ENCODE data around the gene CPNE4.

Gene CPNE4

DNA sequence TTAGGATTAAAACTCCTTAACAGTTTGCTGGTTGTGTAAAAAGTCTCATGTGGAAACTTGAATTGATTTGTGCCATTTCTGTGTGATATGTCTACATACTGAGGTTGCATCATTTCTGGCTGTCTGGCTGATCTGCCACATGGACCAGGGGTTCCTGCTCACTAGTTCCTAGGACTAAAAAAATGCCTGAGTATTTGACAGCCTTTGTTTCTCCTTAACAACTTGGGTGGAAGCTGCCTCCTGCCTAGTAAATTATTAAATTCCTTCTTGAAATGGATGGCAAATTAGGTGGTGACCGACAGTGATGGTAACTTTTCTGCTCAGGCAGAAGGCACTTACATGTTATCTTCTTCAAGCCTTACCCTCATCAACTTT lies 305.2 kb downstream of the CPNE4 start:
- in situ Hi-C loops (cut with MboI; ENCODE audit: low pct_unique_long_range_greater_than_20kb, low sequenced_read_pairs), result no loop called here
- no peak for DNase-seq

DNA sequence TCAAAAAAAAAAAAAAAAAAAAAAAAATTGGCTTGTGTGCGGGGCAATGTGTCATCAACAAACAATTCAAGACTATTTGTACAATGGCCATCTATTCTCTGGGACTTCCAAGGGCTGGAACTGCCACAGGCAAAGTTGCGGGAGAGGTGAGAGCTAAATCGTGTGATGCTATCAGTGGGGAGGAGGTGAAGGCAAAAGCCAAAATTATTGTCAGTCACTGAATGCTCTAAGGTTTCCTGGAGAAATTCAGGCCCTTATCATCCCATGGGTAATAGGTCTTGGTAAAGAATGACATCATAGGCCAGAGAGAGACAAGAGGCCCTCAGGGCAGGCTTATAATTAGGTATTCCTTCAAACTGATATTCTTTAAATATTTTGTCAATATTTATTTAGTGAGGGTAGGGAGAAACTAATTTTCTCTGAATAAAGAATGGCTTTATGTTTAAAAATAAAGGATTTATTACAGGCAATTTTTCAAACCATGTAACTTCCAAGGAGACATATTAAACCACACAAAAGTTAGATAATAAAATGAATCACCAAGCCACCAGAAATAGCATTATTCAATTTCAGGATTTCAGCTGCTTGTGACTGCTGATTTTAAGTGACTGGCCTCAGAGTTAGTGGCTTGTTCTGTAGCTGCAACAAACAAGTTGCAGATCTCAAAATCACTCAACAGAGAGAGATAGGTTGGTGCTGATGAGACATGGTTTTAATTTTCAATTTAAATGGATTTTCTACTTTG lies 305.7 kb downstream of the CPNE4 start:
- in situ Hi-C loops (cut with MboI; ENCODE audit: low pct_unique_long_range_greater_than_20kb, low sequenced_read_pairs), result no loop called here
- DNase-seq, result no peak

DNA sequence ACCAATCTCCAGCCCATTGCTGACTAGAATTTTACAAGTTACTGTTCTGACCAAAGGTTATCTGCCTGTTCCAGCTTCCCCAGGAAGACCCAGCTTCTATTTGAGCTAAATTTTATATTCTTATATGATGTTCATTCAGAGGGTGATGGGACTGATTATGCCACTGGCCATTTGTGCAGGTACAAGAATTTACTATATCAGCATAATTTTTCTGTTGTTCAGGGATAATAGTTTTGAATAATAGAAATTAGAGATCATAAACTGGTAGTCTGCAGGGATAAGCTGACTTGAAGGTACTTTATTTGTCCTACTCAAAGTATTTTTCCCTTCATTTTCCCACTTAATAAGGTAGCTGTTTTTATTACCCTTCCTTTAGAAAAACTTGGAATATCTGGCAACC lies 309.4 kb downstream of the CPNE4 start:
- in situ Hi-C loops (cut with MboI; ENCODE audit: low pct_unique_long_range_greater_than_20kb, low sequenced_read_pairs), result no loop called here

DNA sequence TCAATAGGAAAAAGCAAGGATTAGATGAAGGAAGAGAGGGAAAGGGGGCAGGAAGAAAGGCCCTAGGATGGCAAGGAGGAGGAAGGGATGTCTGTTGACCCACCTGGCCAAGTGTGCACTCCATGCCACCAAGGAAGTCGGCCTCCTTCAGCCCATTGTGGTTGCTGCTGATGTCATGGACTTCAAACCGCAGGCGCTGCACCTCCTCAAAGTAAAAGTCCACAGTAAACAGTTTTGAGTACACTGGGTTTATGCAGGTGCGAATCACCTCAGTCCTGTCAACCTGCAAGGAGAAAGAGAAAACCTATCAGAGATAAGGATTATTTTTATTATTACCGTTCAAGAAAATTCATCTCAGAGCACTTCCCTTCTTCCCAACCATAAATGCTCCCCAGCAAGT lies 311.5 kb downstream of the CPNE4 start:
- in situ Hi-C loops (cut with MboI; ENCODE audit: low pct_unique_long_range_greater_than_20kb, low sequenced_read_pairs), result no loop called here
- DNase-seq, result no peak

More for the DNA sequence above, 309.4 kb downstream of the CPNE4 start:
- no peak for DNase-seq

DNA sequence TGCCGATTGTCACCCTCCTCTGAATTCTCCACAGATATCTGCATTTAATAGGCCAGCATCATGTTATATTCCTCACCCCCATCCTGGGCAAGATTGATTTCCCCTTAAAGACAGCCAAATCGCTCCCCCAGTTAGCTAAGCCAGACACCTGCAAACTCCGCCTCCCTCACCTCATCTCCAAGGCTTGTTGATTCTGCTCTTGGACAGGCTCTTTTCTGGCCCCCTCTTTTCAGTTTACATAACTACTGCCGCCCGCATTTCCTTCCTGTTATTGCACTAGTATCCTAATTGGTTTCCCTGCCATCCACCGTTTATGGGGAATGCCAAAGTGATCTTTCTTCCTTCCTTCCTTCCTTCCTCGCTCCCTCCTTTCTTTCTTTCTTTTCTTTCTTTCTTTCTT lies 317.3 kb downstream of the CPNE4 start:
- no peak for DNase-seq
- in situ Hi-C loops (cut with MboI; ENCODE audit: low pct_unique_long_range_greater_than_20kb, low sequenced_read_pairs), result no loop called here

DNA sequence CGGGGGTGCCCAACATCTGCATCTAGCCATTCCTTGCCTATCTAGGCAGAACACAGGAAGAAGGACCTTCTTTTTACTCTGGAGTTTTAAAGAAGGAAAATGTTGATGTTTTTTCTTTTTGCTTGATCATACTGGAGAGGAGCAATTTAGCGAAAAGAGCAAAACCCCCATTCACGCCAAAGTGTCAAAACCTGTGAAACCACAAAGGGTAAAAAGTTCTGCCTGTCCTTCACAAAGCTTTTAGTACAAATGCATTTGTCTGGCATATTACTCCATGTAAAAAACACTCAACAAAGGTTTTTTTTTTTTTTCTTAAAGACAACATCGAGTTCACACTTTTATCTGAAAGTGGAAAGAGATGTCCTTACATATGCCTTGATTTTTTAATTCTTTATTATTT lies 317.9 kb downstream of the CPNE4 start:
- in situ Hi-C loops (cut with MboI; ENCODE audit: low pct_unique_long_range_greater_than_20kb, low sequenced_read_pairs), result no loop called here
- no peak for DNase-seq

DNA sequence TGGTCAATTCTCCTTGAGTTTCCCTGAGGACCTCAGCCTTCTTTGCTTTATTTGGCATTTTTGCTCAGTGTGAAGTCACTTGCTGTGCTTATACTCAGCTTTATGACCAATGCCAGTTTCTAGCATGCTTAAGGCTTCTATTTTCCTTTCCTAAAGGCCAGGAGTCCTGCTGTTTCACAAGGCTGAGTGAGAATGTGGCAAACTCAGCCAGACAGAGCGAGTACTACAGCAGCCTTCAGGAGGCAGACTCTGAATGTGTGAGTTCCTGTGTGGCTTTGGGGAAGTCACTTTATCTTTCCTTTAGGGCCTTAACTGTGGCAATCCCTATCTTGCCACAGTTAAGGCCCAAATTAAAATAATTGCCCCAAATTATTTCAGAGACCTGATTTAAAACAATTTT lies 318.8 kb downstream of the CPNE4 start:
- in situ Hi-C loops (cut with MboI; ENCODE audit: low pct_unique_long_range_greater_than_20kb, low sequenced_read_pairs), result no loop called here

DNA sequence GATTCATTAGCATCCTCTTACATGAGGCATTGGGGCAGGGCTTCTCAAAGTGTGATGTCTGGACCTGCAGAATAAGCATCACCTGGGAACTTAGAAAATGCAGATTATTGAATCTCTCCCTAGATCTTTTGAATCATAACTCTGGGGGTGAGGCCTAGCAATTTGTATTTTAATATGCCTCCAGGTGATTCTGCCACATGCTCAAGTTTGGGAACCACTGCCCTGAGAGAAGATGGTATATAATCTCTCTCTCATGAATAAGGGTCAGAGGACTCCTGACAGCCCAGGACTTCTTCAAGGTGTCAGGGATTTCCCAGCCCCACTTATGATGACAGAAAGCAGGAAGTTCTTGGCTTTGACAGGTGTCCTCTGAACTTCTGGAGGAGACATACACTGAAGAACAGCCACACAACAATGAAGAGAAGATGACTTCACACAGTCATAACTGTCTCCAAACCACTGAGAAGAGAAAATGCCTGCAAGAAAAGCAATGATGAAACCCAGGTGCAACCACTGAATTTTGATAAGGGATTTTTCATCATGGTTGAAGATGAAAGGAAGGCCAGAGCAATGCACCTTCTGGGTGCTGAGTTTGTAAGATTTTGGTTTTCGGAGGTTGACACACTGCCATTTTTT lies 320.1 kb downstream of the CPNE4 start:
- in situ Hi-C loops (cut with MboI; ENCODE audit: low pct_unique_long_range_greater_than_20kb, low sequenced_read_pairs), result no loop called here
- DNase-seq, result no peak

More for the DNA sequence above, 318.8 kb downstream of the CPNE4 start:
- no peak for DNase-seq

DNA sequence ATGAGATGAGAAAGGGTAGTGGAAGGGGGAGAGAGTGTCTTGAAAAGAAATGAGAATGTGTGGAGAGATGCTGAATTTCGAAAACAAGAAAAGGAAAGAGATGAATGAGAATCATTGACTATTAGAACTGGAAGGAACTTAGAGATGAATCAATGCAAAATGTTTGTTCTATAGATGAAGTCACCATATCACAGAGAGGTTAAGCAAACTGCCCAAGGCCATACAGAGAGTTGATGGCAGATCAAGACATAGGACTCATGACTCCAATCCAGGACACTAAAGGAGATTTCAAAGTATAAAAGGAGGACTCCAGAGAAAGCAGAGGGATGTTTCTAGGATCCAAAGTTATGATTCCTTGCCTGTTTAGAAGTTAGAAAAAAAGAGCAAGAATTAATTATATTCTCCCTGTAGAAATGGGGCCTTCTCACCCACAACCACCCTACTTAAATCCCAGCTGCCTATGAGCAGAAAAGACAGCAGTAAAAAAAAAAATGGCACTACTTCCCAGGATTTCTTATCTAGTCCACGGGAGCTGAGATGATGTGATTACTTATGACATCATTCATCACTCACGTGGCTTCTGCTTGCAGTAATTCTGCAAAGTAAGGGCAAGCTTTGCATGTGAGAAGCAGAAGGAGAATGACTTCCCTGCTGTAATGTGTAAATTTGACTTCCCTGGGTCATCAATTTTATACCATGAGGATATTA lies 321.2 kb downstream of the CPNE4 start:
- no peak for DNase-seq
- in situ Hi-C loops (cut with MboI; ENCODE audit: low pct_unique_long_range_greater_than_20kb, low sequenced_read_pairs), result no loop called here

DNA sequence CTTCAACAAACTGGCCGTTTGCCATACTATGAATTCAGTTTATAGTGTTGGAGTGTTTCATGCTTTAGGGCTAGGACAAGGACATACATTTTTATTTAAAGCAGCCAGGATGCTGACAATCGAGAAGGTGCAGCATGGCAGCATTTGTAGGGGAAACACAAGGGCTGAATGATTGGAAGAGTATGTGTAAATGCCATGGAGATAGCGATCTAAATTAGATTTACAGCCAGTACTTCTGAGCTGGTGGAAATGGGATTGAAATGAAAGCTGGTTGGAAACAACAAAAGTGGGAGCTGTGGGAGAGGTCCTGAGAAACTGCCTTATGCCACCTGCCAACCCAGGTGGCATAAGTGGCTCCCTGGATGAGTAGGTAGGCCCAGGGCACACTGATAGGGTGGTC lies 322.2 kb downstream of the CPNE4 start:
- in situ Hi-C loops (cut with MboI; ENCODE audit: low pct_unique_long_range_greater_than_20kb, low sequenced_read_pairs), result no loop called here
- DNase-seq, result no peak

DNA sequence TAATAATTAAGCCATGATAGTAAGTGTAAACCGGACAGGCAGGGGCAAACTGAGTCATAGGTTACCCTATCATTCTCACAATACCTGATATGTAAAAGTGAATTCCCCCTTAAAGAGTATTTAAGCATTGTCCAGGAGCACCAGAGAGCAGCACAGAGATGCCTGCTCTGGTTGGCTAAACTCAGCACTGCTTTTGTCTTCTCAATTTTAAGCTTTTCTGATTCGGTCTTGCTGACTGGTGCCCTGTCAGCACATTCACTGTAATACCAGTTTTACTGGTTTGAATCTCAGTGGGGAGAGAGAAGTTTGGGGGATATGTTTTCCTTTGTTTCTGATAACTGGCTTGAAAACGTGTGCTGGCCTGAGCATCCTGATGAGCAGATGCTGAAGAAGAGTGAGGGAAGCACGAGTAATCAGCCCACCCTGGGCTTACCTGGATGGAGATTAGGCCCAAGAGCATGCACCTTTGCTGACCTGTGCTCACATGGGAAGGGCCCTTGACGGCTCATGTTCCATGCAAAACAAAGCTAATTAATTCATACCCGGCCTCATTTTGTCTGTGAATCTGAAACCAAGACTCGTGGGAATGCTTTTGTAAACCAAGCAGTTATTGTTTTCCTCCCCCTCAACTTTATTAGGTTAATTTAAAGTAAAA lies 323.6 kb downstream of the CPNE4 start:
- DNase-seq, result no peak
- in situ Hi-C loops (cut with MboI; ENCODE audit: low pct_unique_long_range_greater_than_20kb, low sequenced_read_pairs), result no loop called here

DNA sequence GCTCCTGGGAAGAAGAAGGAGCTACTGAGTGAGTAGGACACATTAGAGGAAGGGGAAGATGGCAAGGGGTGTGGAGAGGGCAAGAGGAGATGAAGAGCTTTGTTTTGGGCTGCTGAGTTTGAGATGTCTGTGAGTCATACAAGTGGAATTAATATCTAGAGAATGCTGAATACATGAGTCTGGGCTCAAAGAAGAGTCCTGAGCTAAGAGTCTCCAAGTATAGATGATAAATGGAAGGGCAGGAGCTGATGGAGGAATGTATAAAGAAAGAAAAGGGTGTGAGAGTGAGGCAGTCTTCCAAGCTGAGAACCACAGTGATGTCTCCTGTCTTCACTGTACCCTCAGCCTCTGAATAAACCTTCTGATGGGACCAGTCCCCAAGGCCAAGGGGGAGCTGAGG lies 326.6 kb downstream of the CPNE4 start:
- in situ Hi-C loops (cut with MboI; ENCODE audit: low pct_unique_long_range_greater_than_20kb, low sequenced_read_pairs), result no loop called here
- DNase-seq, result no peak

DNA sequence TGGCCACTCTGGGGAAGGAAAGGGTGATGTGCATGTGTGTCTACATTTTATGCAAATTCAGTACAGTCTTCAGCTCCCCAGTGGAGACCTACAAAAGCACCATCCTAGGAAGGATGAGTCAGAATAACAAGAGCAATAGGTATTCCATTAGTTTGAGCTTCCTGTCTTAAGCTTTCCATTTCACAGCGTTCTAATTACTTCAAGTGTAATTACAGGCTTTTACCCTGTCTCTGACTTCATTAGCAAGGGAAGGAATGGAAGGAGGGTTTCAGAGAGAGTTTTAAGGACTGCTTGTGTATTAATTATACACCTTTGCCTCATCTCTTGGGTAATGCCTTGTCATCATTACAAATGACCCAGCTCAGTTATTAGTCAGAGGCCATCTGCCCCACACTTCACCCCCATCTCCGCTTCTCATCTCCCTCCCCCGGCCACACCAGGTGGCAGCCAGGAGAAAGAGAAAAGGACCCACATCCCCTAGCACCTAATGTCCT lies 329.2 kb downstream of the CPNE4 start:
- DNase-seq, result no peak
- in situ Hi-C loops (cut with MboI; ENCODE audit: low pct_unique_long_range_greater_than_20kb, low sequenced_read_pairs), result no loop called here

DNA sequence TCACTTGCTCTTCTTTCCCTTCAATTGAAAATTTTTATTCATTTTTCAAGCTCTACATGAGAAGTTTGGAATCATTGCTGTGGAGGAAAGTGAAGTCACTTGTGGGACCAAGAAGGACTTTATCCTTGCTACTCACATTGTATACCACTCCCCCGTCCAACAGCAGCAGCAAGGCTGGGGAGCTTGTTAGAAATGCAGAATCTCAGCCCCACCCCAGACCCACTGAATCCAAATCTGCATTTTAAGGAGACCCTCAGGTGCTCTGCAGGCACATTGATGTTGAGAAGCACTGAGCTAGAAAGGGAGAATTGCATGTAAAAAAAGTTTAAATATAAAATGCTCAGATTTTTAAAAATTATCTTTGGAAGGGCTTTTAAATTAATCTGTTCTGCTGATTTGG lies 329.7 kb downstream of the CPNE4 start:
- no peak for DNase-seq
- in situ Hi-C loops (cut with MboI; ENCODE audit: low pct_unique_long_range_greater_than_20kb, low sequenced_read_pairs), result no loop called here

DNA sequence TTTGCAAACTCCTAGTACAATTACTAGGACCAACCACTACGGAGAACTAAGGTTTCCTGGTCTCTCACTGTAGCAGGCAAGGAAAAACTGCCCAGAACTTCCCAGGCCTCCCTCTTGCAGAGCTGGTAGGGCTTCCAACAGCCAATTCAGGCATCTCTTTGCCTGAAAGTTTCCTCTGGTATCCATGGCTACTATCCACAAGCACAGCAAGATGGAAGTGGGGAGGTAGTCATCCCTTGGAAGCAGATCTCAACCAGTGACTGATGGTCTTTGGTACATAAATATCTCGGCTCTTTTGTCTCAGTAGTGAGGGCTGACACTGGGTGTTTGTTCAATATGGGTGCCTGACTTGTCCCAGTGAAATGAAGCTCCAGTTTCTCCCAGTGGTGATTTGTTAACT lies 330.7 kb downstream of the CPNE4 start:
- no peak for DNase-seq

DNA sequence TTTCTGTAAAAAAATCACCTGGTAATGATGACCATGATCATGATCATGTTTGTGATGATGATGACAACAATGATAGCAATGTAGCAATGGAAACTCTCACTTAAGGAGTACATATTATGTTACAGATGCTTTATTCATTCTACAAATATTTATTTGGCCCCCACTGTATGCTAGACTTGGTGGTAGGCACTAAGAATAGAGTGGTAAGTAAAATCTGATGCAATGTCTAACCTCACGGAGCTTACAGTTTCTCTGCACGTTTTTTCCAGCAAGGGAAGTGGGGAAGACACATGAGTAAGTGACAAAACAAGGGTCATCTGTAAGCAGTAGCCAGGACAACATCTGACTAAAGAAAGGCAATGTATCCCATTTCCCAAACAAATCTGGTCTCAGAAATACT lies 332.7 kb downstream of the CPNE4 start:
- DNase-seq, result no peak
- in situ Hi-C loops (cut with MboI; ENCODE audit: low pct_unique_long_range_greater_than_20kb, low sequenced_read_pairs), result no loop called here

More for the DNA sequence above, 330.7 kb downstream of the CPNE4 start:
- in situ Hi-C loops (cut with MboI; ENCODE audit: low pct_unique_long_range_greater_than_20kb, low sequenced_read_pairs), result no loop called here

DNA sequence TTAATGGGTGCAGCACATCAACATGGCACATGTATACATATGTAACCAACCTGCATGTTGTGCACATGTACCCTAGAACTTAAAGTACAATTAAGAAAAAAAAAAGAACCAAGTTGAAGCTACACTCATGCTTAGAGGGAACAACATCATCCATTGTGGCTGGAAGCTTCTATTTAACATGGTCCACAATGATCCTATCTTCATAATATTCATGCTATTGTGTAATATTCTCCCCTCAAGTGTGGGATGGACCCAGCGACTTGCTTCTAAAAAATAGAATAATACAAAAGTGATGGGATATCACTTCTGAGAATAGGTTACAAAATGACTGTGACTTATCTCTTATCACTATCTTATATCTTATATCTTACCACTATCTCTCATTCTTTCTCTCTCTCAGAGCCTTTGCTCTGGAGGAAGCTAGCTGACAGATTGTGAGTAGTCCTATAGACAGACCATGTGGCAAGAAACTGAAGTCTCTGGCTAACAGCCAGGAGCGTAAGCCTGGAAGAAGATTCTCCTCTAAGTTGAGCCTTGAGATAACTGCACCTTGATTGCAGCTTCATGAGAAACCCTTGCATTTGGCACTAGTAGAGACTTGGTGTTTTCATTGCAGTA lies 333.6 kb downstream of the CPNE4 start:
- no peak for DNase-seq
- in situ Hi-C loops (cut with MboI; ENCODE audit: low pct_unique_long_range_greater_than_20kb, low sequenced_read_pairs), result no loop called here

DNA sequence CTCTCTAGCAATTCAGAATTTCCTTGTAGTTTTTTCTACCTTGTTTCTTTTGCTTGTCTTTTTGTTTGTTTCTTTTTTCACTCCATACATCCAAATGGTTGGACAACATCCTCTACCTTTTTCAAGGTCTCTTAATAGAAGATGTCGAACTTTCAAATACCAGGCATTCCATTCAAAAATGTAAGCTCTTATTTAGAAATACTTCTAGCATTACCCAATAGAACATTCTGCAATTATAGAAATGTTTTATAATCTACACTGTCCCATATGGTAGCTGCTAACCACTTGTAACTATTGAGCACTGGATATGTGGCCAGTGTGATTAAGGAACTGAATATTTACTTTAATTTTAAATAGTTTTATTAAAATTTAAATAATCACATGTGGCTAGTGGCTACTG lies 335.8 kb downstream of the CPNE4 start:
- in situ Hi-C loops (cut with MboI; ENCODE audit: low pct_unique_long_range_greater_than_20kb, low sequenced_read_pairs), result no loop called here
- no peak for DNase-seq

DNA sequence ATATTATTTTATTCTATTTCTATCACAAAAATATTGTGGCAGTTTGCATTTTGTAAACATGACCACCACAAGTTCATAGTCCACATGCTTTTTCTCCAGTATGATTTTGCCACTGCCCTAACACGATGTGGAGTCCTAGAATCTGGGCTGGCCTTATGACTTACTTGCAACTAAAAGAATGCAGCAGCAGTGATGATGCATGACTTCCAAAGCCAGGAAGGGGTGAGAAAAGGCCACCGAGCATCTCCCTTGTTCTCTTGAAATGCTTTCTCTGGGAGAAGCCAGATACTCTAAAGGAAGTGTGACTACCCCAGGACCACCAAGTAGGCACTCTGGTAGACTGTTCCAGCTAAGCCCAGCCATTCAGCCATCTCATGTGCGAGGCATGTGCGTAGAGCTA lies 340.4 kb downstream of the CPNE4 start:
- no peak for DNase-seq
- in situ Hi-C loops (cut with MboI; ENCODE audit: low pct_unique_long_range_greater_than_20kb, low sequenced_read_pairs), result no loop called here
